HG02885 (cell line): ENCODE results near the gene GIPR.
"Not testable (repeated sequence)": the region's sequence is repeated elsewhere in the genome, so short reads cannot be mapped to it uniquely, and the experiment has no call there.

Source experiments
- ATAC-seq: cut with Tn5 transposase; IDR thresholded peaks from one replicate; pipeline ENCODE4 v1.9.1; 2021; ENCODE audit warnings: mild to moderate bottlenecking; ENCODE audit not compliant: unreplicated experiment, poor library complexity

The GIPR gene

DNA sequence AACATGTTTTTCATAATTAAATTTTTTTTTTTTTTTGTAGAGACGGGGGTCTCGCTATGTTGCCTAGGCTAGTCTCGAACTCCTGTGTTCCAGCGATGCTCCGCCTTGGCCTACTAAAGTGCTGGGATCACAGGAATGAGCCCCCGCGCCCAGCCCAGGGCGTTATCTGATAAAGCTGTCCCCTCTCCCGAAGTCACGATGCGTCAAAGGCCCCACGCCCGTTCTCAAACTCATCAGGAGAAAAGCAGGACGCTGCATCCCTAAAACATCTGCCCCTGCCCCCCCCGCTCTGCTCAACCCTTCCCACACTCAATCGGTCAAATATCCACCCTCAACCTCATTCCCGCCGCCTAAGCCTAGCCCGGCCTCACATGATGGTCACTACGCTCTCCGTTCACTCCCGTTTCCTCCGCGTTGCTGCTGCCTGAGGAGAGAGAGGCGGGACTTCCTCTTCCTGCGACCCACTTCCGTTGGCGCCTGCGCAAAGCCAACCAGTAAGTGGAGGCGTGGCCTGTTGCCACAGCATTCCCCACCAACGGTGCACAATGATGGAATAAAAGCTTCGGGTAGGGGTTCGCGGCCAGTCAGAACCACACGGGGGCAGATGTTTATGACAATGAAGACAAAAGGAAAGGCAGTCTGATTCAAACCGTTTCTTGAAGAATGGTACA, 23.6 kb downstream of the GIPR start, which contains the start of gene SNRPD2:
SNRPD2 (minus strand) TSS at position 438 of the 671 bp plus-strand sequence; CDS start at position 373, 65 bp downstream.
- ATAC-seq, result peak; percentile 60

GRCh38 chr19:45692187-45693105, 24.4 kb downstream of the GIPR start, which contains the start of gene QPCTL:
QPCTL (plus strand) TSS chr19:45692666; CDS start chr19:45692704, 38 bp downstream.
- peak; percentile 87 for ATAC-seq

DNA sequence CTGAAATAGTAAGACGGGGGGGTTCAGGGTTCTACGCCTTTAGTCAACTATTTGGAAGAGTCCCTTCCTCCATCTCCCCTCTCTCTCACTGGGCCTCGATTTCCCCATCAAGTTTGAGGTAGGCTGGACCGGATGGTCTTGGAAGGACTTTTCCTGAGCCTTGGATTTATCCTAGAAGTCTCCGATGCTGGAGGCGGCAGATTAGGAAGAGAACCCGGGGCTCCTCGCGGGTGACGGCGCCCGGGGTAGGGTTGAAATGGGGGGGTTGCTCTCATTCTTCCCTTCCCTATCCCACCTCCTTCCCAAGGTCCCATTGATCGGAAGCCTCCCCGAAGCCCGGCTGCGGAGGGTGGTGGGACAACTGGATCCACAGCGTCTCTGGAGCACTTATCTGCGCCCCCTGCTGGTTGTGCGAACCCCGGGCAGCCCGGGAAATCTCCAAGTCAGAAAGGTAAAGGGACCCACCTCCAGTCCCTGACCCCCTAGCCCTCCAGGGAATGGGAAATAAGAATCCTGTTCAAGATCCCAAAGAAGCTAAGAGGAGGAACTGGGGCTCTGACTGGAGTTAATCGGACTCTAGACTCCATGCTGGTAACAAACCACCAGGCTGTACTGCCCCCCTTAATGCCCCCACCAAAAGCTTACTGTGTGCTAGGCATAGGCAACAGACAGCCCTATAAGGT, 25.2 kb downstream of the GIPR start:
- ATAC-seq, result no peak

DNA sequence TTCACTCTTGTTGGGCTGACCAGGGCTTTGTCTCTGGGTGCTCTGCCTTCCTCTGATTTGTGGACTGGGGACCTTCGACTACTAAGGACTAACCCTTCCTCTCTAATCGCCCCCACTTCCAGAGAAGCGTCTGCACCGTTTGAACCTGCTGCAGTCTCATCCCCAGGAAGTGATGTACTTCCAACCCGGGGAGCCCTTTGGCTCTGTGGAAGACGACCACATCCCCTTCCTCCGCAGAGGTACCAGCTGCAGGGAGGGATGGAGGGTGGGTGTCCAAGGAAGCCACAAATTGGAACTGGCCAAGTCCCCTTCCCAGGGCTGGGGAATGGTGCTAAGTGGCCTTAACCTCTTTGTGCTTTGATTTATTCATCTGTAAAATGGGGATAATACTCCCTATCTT, 33.7 kb downstream of the GIPR start:
- no peak for ATAC-seq

DNA sequence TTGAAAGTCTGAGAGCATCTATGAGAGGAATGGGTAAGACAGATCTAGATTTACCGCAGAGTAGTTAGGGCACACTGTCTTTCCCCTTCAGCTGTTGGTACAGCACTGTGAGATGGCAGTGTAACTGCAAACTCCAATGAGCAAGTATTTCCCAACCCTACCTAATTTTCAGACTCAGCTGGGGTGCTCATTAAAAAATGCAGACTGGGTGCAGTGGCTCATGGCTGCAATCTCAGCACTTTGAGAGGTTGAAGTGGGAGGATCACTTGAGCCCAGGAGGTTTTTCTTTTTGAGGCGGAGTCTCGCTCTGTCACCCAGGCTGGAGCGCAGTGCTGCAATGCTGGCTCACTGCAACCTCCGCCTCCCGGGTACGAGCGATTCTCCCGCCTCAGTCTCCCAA, 37.1 kb downstream of the GIPR start:
- ATAC-seq, result no peak

DNA sequence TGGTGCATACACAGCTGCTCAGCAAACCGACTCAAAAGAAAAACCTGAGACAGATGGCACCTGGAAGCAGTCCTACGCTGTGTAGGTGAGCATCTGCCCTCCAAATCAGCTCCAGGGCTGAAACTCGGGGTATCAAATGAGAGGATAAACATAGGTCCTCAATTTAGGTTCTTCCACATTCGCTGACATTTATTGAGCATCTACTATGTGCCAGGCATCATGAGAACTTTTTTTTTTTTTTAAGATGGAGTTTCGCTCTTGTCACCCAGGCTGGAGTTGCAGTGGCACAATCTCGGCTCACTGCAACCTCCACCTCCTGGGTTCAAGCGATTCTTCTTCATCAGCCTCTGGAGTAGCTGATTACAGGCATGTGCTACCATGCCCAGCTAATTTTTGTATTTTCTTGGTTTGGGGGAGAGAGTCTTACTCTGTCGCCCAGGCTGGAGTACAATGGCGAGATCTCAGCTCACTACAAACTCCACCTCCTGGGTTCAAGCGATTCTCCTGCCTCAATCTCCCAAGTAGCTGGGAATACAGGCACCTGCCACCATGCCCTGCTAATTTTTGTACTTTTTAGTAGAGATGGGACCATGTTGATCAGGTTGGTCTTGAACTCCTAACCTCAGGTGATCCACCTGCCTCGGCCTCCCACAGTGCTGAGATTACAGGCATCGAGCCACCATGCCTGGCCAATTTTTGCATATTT, 37.8 kb downstream of the GIPR start:
- no peak for ATAC-seq

DNA sequence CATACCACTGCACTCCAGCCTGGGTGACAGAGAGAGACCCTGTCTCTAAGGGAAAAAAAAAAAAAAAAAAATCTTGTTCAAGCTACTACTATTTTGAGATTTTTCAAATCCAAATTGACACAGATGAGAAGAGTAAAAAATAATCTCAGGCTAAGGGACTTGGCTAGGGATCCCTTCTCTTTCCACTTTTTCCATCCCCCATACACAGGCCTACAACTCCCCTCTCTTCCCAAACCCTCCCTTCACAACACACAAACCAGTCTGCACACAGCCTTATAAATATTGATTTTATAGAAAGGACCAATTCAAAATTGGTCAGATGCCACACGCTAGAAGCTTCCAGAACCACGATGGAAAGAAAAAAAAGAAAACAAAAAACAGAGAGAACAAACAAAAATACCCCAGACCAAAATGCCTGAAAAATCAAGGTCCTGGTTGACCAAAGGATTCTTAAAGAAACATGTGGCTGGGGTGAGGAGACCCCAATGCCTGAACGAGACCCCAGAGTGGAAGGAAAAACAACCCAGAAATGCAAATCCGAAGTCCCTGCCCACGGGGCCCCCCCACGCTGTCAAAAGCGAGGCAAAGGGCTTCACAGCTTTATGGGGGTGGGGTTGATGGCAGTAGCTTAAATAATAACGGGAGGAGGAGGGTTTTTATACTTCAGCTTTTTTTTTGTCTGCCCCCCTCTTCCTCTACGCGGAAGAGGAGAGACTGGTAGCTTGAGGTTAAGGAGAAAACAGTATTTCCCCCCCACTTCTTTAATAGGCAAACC, 42.5 kb downstream of the GIPR start:
- no peak for ATAC-seq

GRCh38 chr19:45711851-45712698, 44.1 kb downstream of the GIPR start:
- no peak for ATAC-seq

DNA sequence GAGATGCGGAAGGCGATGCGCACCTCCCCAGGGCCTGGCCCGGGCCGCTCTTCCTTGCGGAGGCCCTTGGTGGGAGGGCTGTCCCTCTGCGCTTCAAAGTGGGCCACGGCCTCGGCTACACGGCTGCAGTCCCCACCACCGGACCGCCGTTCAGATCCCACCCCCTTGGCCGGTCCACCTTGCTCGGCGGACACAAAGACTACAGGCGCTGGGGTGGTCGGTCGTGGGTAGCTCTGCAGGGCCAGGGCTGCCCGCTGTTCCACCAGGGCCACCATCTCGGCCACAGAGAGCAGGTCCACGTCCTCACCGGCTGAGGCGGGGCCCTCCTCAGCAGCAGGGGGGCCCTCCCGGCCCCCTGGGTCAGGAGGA, 44.7 kb downstream of the GIPR start:
- ATAC-seq, result no peak

GRCh38 chr19:45713141-45713540, 45.1 kb downstream of the GIPR start:
- ATAC-seq, result no peak

DNA sequence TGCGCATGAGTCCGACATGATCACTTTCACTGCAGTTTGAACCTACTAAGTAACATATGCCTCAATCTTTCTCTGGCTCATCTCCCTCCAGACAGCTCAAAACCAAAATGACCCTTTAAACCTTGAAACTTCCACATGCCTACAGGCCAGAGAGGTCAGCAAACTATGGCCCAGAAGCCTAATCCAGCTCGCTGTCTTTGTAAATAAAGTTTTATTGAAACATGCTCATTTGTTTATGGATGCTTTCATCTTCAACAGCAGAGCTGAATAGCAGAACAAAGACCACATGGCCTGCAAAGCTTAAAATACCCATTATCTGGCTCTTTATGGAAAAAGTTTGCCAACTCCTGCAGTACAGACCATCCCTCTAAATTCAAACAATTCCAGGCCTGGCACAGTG, 47.1 kb downstream of the GIPR start:
- no peak for ATAC-seq

DNA sequence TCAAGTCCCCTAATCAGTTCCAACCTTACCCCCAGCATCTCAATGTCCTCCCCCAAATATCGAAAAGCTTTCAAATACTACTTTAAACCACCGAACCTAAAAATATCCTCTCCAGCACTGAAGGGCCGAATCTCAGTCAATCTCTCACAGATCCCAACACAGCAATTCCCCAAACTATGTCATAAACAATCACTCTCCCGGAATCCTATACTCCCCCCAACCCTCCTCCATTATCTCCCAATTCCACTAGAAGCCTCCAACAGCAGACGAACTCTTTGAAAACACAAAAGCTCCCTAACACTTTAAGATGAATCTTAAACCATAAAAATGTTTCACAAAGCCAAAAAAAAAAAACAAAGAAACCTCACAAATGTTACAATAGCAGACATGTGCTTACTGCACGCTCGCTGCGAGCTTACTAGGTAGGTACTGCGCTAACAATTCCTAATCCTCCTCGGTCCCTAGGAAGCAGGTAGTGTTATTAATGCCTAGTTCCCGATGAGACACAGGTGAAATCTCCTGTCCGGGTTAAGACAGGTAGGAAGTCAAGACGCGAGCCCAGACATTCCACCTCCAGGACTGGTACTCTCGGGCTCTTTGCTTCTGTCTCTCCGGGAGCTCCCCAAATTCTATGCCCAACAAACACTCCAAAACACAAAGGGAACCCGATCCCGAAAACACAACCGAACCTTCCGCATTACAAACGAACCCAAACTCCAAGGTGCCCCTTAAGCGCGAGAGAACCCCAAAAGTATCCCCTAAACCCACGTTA, 48.5 kb downstream of the GIPR start:
- ATAC-seq, result no peak

- peak; percentile 94 for ATAC-seq
Measured at GRCh38 chr19:45717131-45717982, 49.3 kb downstream of the GIPR start.

DNA sequence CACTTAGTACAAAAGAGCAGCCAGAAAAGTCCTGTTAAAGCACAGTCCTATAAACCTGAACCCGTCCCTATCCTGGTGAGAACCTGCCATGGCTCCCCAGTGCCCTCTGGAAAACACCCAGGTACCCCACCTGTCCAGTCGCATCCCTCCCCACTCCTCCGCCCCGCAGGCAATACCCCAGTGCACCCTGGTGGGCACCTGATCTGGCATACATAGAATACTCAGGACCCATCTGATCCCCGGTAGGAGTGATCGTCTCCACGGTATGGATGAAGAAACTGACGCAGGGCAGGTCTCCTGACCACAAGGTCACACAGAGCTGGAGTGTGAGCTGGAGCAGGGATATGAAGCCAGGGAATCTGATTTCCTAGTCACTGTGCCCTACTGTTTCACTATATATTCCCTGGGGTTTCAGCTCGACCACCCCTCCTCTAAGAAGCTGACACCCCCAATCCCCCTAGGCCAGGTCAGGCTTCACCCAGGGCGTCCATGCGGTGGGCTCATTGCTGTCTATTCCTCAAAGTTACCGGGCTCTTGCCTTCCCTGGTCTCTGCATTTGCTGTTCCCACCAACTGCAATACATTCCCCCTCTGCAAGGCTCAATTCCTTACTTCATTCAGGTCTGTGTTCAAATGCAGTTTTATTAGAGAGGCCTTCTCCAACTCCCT, 50.1 kb downstream of the GIPR start:
- no peak for ATAC-seq

DNA sequence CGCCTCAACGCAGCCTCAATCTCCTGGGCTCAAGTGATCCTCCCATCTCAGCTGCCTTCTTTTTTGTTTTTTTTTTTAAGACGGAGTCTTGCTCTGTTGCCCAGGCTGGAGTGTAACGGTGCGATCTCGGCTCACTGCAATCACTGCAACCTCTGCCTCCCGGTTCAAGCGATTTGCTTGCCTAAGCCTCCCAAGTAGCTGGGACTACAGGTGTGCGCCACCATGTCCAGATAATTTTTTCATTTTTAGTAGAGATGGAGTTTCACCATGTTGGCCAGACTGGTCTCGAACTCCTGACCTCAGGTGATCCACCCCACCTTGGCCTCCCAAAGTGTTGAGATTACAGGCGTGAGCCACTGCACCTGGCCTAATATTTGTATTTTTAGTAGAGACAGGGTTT, 52.0 kb downstream of the GIPR start:
- ATAC-seq, result not testable (repeated sequence)

GRCh38 chr19:45728683-45729082, 60.7 kb downstream of the GIPR start:
- ATAC-seq, result not testable (repeated sequence)
